ENCODE measurements around the gene PRM3.
"Not testable (repeated sequence)": the region's sequence is repeated elsewhere in the genome, so short reads cannot be mapped to it uniquely, and the experiment has no call there.

Gene PRM3

GRCh38 chr16:11306997-11307638, 33.7 kb upstream of the PRM3 start:
- no peak overlapping the region for H3K4me3 ChIP-seq (ENCODE audit: low read length)
- DNase-seq (ENCODE audit: low read depth, low spot score): no peak

- DNase-seq (ENCODE audit: low read depth, low spot score): no peak
- H3K4me3 ChIP-seq (ENCODE audit: low read length): no peak overlapping the region
These were observed 33.0 kb upstream of the PRM3 start for GRCh38 chr16:11306381-11306780.

- no peak for DNase-seq (ENCODE audit: low read depth, low spot score)
These were observed 30.1 kb upstream of the PRM3 start for GRCh38 chr16:11303405-11304138.

DNA sequence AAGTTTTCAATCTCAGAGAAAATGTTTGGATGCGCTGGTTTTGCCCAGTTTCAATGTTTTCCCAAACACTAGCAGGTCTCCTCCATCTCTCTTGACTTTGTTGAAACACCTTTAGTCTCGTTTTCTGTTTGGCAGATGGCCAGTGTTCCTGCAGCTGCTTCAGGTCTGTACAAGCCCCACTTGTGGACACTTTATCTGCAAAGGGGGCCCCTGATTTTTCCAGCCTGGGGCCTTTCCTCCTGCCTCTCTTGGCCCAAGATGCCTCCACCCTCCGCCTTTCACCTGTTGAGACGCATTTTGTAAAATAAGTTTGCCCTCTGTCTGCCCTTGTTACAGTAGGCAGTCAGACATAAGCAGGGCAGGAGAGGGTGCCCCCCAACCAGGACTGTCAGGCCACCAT, 29.5 kb upstream of the PRM3 start:
- no peak overlapping the region for H3K4me3 ChIP-seq (ENCODE audit: low read length)
- DNase-seq (ENCODE audit: low read depth, low spot score): no peak

More at GRCh38 chr16:11303405-11304138, 30.1 kb upstream of the PRM3 start:
- H3K4me3 ChIP-seq (ENCODE audit: low read length): no peak overlapping the region

GRCh38 chr16:11301645-11302501, 28.4 kb upstream of the PRM3 start:
- H3K4me3 ChIP-seq (ENCODE audit: low read length): no peak overlapping the region
- no peak for DNase-seq (ENCODE audit: low read depth, low spot score)

- H3K4me3 ChIP-seq (ENCODE audit: low read length): no peak overlapping the region
- no peak for DNase-seq (ENCODE audit: low read depth, low spot score)
These were observed 27.1 kb upstream of the PRM3 start for GRCh38 chr16:11300560-11300892.

DNA sequence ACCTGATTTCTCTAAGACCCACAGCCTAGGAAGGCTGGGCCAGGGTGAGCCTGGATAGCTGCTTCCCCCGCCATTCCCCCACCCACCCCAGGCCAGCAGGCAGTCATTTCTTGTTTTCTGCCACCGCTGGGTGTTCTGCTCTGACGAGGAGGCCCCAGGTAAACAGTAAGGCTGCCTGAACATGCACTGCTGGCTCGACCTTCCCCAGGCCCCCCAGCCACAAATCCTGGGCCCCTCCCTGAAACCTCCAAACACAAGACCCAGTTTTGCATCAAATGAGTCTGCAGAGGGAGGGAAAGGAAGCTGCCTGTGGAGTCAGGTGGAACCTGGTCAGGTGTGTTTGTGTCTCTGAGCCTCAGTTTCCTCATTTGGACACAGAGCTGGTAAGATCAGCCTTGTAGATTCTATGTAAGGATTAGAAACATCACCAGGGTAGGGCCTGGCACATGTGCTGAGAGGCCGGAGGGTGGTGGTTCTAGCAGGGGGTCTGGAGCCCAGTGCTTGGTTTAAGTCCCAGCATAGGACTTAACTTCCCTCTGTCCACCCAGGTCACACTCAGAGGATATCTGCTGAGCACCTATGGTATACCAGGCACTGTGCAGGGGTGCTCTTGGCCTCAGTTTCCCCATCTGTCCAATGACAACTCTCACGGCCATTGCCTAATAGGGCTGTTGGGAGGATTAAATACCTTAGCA, 26.6 kb upstream of the PRM3 start:
- no peak overlapping the region for H3K4me3 ChIP-seq (ENCODE audit: low read length)
- no peak for DNase-seq (ENCODE audit: low read depth, low spot score)

- DNase-seq (ENCODE audit: low read depth, low spot score): peak; percentile 88
These were observed 25.6 kb upstream of the PRM3 start for GRCh38 chr16:11298950-11299547.

GRCh38 chr16:11298143-11298900, 24.9 kb upstream of the PRM3 start:
- no peak overlapping the region; the same call in 1 of the 2 replicates for H3K4me3 ChIP-seq (ENCODE audit: low read length)
- no peak for DNase-seq (ENCODE audit: low read depth, low spot score)

More at GRCh38 chr16:11298950-11299547, 25.6 kb upstream of the PRM3 start:
- not testable (repeated sequence) for H3K4me3 ChIP-seq (ENCODE audit: low read length)

- H3K4me3 ChIP-seq (ENCODE audit: low read length): peak overlapping the region; percentile 29
- DNase-seq (ENCODE audit: low read depth, low spot score): peak; percentile 93
These were observed 24.2 kb upstream of the PRM3 start for GRCh38 chr16:11297492-11298142.

- DNase-seq (ENCODE audit: low read depth, low spot score): no peak
These were observed 23.5 kb upstream of the PRM3 start for GRCh38 chr16:11296706-11297491.

DNA sequence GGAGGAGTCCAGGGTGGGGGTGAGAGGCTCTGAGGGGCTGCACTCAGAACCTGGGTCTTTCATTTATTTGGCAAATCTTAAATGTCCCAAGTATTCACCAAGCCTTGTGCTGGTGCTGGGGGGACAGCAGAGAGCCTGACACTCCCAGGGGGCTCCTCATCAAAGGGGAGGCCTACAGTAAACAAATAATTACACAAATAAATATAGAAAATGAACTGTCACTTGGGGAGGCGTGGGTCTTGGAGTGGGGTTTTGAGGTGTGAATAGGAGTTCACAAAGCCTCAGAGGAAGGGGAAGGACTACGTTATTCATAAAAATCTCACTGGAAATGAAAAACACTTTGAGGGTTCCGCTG, 22.9 kb upstream of the PRM3 start:
- no peak for DNase-seq (ENCODE audit: low read depth, low spot score)
- H3K4me3 ChIP-seq (ENCODE audit: low read length): no peak overlapping the region

More at GRCh38 chr16:11296706-11297491, 23.5 kb upstream of the PRM3 start:
- H3K4me3 ChIP-seq (ENCODE audit: low read length): peak overlapping the region; percentile 29

DNA sequence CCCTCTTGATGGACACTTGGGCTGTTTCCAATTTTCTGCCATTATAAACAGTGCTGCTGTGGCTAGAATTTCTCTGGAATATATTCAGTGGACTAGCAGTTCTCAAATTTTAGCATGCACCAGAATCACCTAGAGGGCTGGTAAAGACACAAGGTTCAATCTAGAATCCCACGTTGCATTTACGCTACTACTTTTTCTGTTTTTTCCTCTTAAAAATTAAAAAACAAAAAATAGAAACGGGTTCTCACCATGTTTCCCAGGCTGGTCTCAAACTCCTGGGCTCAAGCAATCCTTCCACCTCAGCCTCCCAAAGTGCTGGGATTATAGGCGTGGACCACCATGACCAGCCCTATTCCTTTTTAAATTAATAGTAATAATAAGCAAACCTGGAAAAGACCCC, 22.2 kb upstream of the PRM3 start:
- DNase-seq (ENCODE audit: low read depth, low spot score): no peak
- H3K4me3 ChIP-seq (ENCODE audit: low read length): no peak overlapping the region

GRCh38 chr16:11292076-11292748, 18.8 kb upstream of the PRM3 start:
- DNase-seq (ENCODE audit: low read depth, low spot score): no peak
- no peak overlapping the region for H3K4me3 ChIP-seq (ENCODE audit: low read length)

DNA sequence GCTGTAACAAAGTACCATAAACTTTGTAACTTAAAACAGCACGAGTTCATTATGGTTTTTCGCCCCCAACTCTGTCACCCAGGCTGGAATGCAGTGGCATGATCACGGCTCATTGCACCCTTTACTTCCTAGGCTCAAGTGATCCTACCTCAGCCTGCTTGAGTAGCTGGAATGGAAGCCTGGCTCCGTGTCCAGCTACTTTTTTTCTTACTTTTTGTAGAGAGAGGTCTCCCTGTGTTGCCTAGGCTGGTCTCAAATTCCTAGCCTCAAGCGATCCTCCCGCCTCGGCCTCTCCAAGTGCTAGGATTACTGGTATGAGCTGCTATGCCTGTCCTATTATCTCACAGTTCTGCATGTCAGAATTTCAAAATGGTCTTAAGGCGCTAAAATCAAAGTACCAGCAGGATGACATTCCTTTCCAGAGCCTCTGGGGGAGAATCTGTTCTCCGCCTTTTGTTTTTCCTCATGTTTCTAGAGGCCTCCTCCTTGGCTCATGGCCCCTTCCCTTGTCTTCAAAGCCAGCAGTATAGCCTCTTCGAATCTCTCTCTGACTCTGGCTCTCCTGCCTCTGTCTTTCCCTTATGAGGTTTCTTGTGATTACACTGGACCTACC, 17.8 kb upstream of the PRM3 start:
- H3K4me3 ChIP-seq (ENCODE audit: low read length): no peak overlapping the region
- DNase-seq (ENCODE audit: low read depth, low spot score): no peak
